ENCODE measurements around the gene BTBD9.

- TF ChIP-seq CTCF (IDR thresholded peaks at IDR 0.05; ENCODE audit: extremely low read depth in 1 of 2, insufficient read depth in 1 of 2, low read depth in 1 of 2, low read length in 2 of 2) (no peak), POLR2A (IDR thresholded peaks at IDR 0.05; ENCODE audit: low read depth, low read length) (no peak), MAX (IDR thresholded peaks at IDR 0.05; ENCODE audit: insufficient read depth, insufficient read length) (no peak), EZH2 (IDR thresholded peaks at IDR 0.05; ENCODE audit: borderline replicate concordance, low read depth, low read length, severe bottlenecking) (no peak), MYC (IDR thresholded peaks at IDR 0.05; ENCODE audit: low read depth, low read length) (no peak), POLR2AphosphoS5 (IDR thresholded peaks at IDR 0.05; ENCODE audit: insufficient read depth, low read depth, low read length) (no peak), GATA2 (IDR thresholded peaks at IDR 0.05; ENCODE audit: insufficient read depth, insufficient read length, low read depth, low read length) (no peak), FOS (IDR thresholded peaks at IDR 0.05; ENCODE audit: borderline replicate concordance, insufficient read depth, low read length) (no peak)
These were observed 96.7 kb downstream of the BTBD9 start for GRCh38 chr6:38543022-38543421.

All from endothelial cell of umbilical vein (primary cell).